Smooth muscle cell (in vitro differentiated cells): ENCODE measurements around the gene HEXB. TPM values are rescaled to one million over a fixed set of nuclear protein-coding genes. Genes with fewer than 3 reads are reported as not detected.
"Not testable (repeated sequence)": the region's sequence is repeated elsewhere in the genome, so short reads cannot be mapped to it uniquely, and the experiment has no call there.

Experiments used
- DNase-seq: peaks from one replicate; lab custom pipeline; 2025; ENCODE audit not compliant: unreplicated experiment; lab: John Stamatoyannopoulos, UW
- H2AFZ ChIP-seq: fragments of 200-600 bp; sonication (generic); 2 replicates; pipeline ENCODE4 v1.6.0; 2016; ENCODE audit warnings: antibody characterized with exemption, low read depth, mild to moderate bottlenecking
- H3F3A ChIP-seq: fragments of 200-600 bp; sonication (generic); 2 replicates; pipeline ENCODE4 v1.6.0; 2017; ENCODE audit warnings: antibody characterized with exemption, low read depth
- H3K27ac ChIP-seq: fragments of 200-600 bp; sonication (generic); 2 replicates; pipeline ENCODE4 v1.5.1; 2016; ENCODE audit warnings: low read depth, mild to moderate bottlenecking
- H3K27me3 ChIP-seq: fragments of 200-600 bp; sonication (generic); 2 replicates; pipeline ENCODE4 v1.6.1; 2016; ENCODE audit warnings: low read depth, mild to moderate bottlenecking
- H3K36me3 ChIP-seq: fragments of 200-600 bp; sonication (generic); 2 replicates; pipeline ENCODE4 v1.5.1; 2016; ENCODE audit warnings: low read depth
- H3K4me1 ChIP-seq: fragments of 200-600 bp; sonication (generic); 2 replicates; pipeline ENCODE4 v1.5.1; 2016; ENCODE audit warnings: low read depth
- H3K4me2 ChIP-seq: fragments of 200-600 bp; sonication (generic); 2 replicates; pipeline ENCODE4 v1.6.0; 2016; ENCODE audit warnings: mild to moderate bottlenecking
- H3K4me3 ChIP-seq: fragments of 200-600 bp; sonication (generic); 2 replicates; pipeline ENCODE4 v1.5.1; 2016; ENCODE audit warnings: mild to moderate bottlenecking
- H3K79me2 ChIP-seq: fragments of 200-600 bp; sonication (generic); 2 replicates; pipeline ENCODE4 v1.6.0; 2016; ENCODE audit warnings: low read depth, mild to moderate bottlenecking
- H3K9ac ChIP-seq: fragments of 200-600 bp; sonication (generic); 2 replicates; pipeline ENCODE4 v1.6.0; 2016; ENCODE audit warnings: low read depth
- H3K9me3 ChIP-seq: fragments of 200-600 bp; sonication (generic); replicated peaks from 2 replicates; pipeline ENCODE4 v1.5.1; 2016; ENCODE audit warnings: low read depth
- H4K20me1 ChIP-seq: fragments of 200-600 bp; sonication (generic); 2 replicates; pipeline ENCODE4 v1.6.0; 2016; ENCODE audit warnings: low read depth
- CTCF ChIP-seq: fragments of 200-600 bp; sonication (generic); IDR thresholded peaks from 2 replicates; pipeline ENCODE4 v1.5.1; 2017; ENCODE audit warnings: borderline replicate concordance, mild to moderate bottlenecking, antibody characterized with exemption; ENCODE audit not compliant: insufficient read depth, poor library complexity, severe bottlenecking
- WGBS: methylation state at CpG from one replicate; pipeline ENCODE4 v1.1.7; 2016; ENCODE audit warnings: low lambda C conversion rate; 5-methylcytosine and 5-hydroxymethylcytosine counted together
- polyA plus RNA-seq: library from polyadenylated mRNA; unstranded; fragments of >200 nt; fragmentation: Nextera tagmentation; extraction: Ambion mirVana; gene quantifications from 2 replicates; pipeline ENCODE4 v1.2.1, GENCODE V29; 2016
- total RNA-seq: library from RNA; depleted of rRNA; stranded (reverse); fragments of >200 nt; gene quantifications from 2 replicates; pipeline ENCODE4 v1.2.3, GENCODE V29; 2014

HEXB gene
- total and polyA plus RNA-seq, 2 experiments from 2014 or later: 108 to 111 TPM

- H3K9me3 ChIP-seq: no peaks in the 10 kb centered on the region
- H3K4me2 ChIP-seq: no peak overlapping the region
- no peak overlapping the region for H3K9ac ChIP-seq
- no peak for DNase-seq
- no peaks in the 10 kb centered on the region for H3F3A ChIP-seq
- no peak overlapping the region for H2AFZ ChIP-seq
- no peaks in the 10 kb centered on the region for H3K27me3 ChIP-seq
- no peak for TF ChIP-seq CTCF
- 91% methylated on average over 6 of the region's 6 CpGs for WGBS
- H3K79me2 ChIP-seq: no peaks in the 10 kb centered on the region
- peaks cover 22% of the 10 kb centered on the region for H3K36me3 ChIP-seq
- H3K4me3 ChIP-seq: no peak overlapping the region
- H4K20me1 ChIP-seq: no peaks in the 10 kb centered on the region
- no peaks in the 10 kb centered on the region for H3K4me1 ChIP-seq
- no peak overlapping the region for H3K27ac ChIP-seq
These were observed 51.7 kb downstream of the HEXB start for GRCh38 chr5:74736759-74737158.

- Histone ChIP-seq H3K27ac (no peak overlapping the region), H3K27me3 (no peaks in the 10 kb centered on the region), H3K36me3 (peaks cover 22% of the 10 kb centered on the region), H3K9ac (no peak overlapping the region), H2AFZ (no peak overlapping the region), H3F3A (no peaks in the 10 kb centered on the region), H4K20me1 (no peaks in the 10 kb centered on the region), H3K4me1 (no peaks in the 10 kb centered on the region), H3K4me3 (no peak overlapping the region), H3K9me3 (no peaks in the 10 kb centered on the region), H3K79me2 (no peaks in the 10 kb centered on the region), H3K4me2 (no peak overlapping the region)
- DNase-seq: no peak
- no peak for TF ChIP-seq CTCF
- WGBS: 84% methylated on average over 4 of the region's 4 CpGs
These were observed 53.4 kb downstream of the HEXB start for GRCh38 chr5:74738406-74738805.

GRCh38 chr5:74748742-74749141, 63.7 kb downstream of the HEXB start:
- not testable (repeated sequence) for H3K9ac ChIP-seq, H3K4me1 ChIP-seq

GRCh38 chr5:74761241-74761640, 76.2 kb downstream of the HEXB start:
- Histone ChIP-seq H3K79me2 (peaks cover 21% of the 10 kb centered on the region), H3K4me2 (no peak overlapping the region), H3K9ac (no peak overlapping the region), H3K9me3 (no peaks in the 10 kb centered on the region), H3K27ac (no peak overlapping the region), H4K20me1 (no peaks in the 10 kb centered on the region), H3K36me3 (peaks cover 36% of the 10 kb centered on the region), H3K4me1 (peaks cover 11% of the 10 kb centered on the region), H3F3A (no peaks in the 10 kb centered on the region), H2AFZ (no peak overlapping the region), H3K27me3 (no peaks in the 10 kb centered on the region), H3K4me3 (no peak overlapping the region)
- DNase-seq: no peak
- WGBS: 86% methylated on average over 1 of the region's 1 CpG
- no peak for TF ChIP-seq CTCF

More at GRCh38 chr5:74748742-74749141, 63.7 kb downstream of the HEXB start:
- not testable (repeated sequence) for H3K4me2 ChIP-seq, H4K20me1 ChIP-seq, DNase-seq, H2AFZ ChIP-seq, H3K27me3 ChIP-seq, H3K27ac ChIP-seq, H3F3A ChIP-seq, H3K79me2 ChIP-seq, H3K36me3 ChIP-seq, H3K4me3 ChIP-seq, H3K9me3 ChIP-seq
- 98% methylated on average over 4 of the region's 4 CpGs for WGBS
